Left lung (tissue), 10 donors: Measurements from ENCODE around the gene CACNA1H. TPM values are rescaled to one million over a fixed set of nuclear protein-coding genes. Genes with fewer than 3 reads are reported as not detected.

ENCODE experiments used
- ATAC-seq: fragments of 200-7000 bp; cut with Tn5 transposase; one replicate; pipeline ENCODE4 v1.9.1; 2020; ENCODE audit warnings: moderate library complexity
- DNase-seq, 4 donors: peaks; one replicate each; pipeline ENCODE4 v3.0.0-alpha.2; 2013 to 2020
- H3K27ac ChIP-seq, 2 donors: fragments of 200-600 bp; sonication (generic) in 1 of 2; one replicate each; pipeline versions ENCODE4 v1.5.0 to v1.8.0; 2020 to 2021
- H3K27me3 ChIP-seq, 2 donors: fragments of 200-600 bp; sonication (generic) in 1 of 2; one replicate each; pipeline versions ENCODE4 v1.5.0 to v1.8.0; 2020 to 2021
- H3K36me3 ChIP-seq, 2 donors: fragments of 200-600 bp; sonication (generic) in 1 of 2; one replicate each; pipeline versions ENCODE4 v1.5.0 to v1.8.0; 2020 to 2021
- H3K4me1 ChIP-seq, 2 donors: fragments of 200-600 bp; one replicate each; pipeline ENCODE4 v1.8.0; 2021
- H3K4me3 ChIP-seq, 2 donors: fragments of 200-600 bp; sonication (generic) in 1 of 2; one replicate each; pipeline versions ENCODE4 v1.5.0 to v1.8.0; 2020 to 2021; ENCODE audit warnings: mild to moderate bottlenecking in 1 of 2
- H3K9me3 ChIP-seq, 2 donors: fragments of 200-600 bp; sonication (generic) in 1 of 2; one replicate each; pipeline versions ENCODE4 v1.5.0 to v1.8.0; 2020 to 2021
- intact Hi-C, 2 donors: fragments of 100-400 bp; cut with DNase I; formaldehyde crosslinking; loops; one replicate each; pipeline versions ENCODE4 v1.11.2 to v1.14.2; 2022
- polyA plus RNA-seq, 6 donors: library from polyadenylated mRNA; unstranded; fragments of 120-200 nt; gene quantifications; one replicate each; pipeline ENCODE4 v1.2.1, GENCODE V29; 2013; ENCODE audit not compliant: insufficient read length in 6 of 6
- total RNA-seq, 2 donors: library from RNA; stranded (reverse); fragmentation: NEBNext Ultra II Directional; extraction: Animal tissue kit (Norgen Biotek cat#: 25700); gene quantifications; one replicate each; pipeline ENCODE4 v1.2.1, GENCODE V29; 2021
- TF ChIP-seq, protein P1 (sequence below), 2 donors: fragments of 200-600 bp; sonication (generic) in 1 of 2; IDR thresholded peaks; one replicate each; pipeline versions ENCODE4 v1.5.0 to v1.8.0; 2021; ENCODE audit warnings: antibody characterized with exemption in 2 of 2
- donor health status: DM: no; HTN: yes; CAD: no.
- donor health status: DM: no; HTN: no; CAD: no.

The CACNA1H gene
- total and polyA plus RNA-seq, 8 donors, result 3.4 to 14.0 (median 7.1) TPM

- intact Hi-C loops, result no loop called here
- H3K4me1 ChIP-seq, result no peaks in the 10 kb centered on the region
- no peaks in the 10 kb centered on the region for H3K9me3 ChIP-seq
- no peak overlapping the region for H3K4me3 ChIP-seq
- ATAC-seq (no peak), DNase-seq (no peak)
- H3K27ac ChIP-seq, result no peak overlapping the region
- no peaks in the 10 kb centered on the region for H3K36me3 ChIP-seq
- peaks cover 0 to 32% of the 10 kb centered on the region in 2 donors for H3K27me3 ChIP-seq
- TF ChIP-seq, protein P1, sequence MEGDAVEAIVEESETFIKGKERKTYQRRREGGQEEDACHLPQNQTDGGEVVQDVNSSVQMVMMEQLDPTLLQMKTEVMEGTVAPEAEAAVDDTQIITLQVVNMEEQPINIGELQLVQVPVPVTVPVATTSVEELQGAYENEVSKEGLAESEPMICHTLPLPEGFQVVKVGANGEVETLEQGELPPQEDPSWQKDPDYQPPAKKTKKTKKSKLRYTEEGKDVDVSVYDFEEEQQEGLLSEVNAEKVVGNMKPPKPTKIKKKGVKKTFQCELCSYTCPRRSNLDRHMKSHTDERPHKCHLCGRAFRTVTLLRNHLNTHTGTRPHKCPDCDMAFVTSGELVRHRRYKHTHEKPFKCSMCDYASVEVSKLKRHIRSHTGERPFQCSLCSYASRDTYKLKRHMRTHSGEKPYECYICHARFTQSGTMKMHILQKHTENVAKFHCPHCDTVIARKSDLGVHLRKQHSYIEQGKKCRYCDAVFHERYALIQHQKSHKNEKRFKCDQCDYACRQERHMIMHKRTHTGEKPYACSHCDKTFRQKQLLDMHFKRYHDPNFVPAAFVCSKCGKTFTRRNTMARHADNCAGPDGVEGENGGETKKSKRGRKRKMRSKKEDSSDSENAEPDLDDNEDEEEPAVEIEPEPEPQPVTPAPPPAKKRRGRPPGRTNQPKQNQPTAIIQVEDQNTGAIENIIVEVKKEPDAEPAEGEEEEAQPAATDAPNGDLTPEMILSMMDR (IDR thresholded peaks at IDR 0.05), result no peak
These were observed 58.8 kb downstream of the CACNA1H start for GRCh38 chr16:1211451-1212268.

DNA sequence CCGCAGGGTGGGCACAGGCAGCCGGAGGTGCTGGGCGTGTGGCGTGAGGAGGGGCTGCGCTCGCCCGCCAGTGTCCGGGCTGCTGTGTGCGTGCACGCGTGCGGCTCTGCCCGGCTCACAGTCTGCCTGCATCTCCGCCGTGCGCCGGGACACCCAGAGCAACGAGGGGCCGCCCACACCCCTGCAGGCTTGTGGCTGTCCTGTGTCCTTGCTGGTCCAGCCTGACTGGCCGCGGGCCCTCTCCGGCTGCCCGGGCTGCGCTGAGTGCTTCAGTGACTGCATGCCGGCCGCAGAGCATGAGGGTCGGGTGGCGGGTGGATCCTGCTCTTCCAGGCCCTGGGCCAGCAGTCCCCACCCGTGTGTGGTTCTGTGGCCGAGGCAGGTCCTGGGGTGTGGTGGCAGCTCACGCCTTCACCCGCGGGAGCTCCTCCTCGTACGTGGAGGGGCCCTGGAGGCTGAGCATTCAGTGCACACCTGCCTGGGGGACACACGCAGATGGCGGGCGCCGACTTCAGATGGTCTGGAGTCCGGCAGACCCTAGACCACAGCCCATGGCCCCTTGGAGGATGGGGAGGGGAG is 59.8 kb downstream of the CACNA1H start:
- no peaks in the 10 kb centered on the region for H3K9me3 ChIP-seq
- H3K4me1 ChIP-seq, result no peaks in the 10 kb centered on the region
- intact Hi-C loops, result no loop called here
- no peak overlapping the region for H3K4me3 ChIP-seq
- DNase-seq, result no peak
- H3K27me3 ChIP-seq, result peaks cover 0 to 29% of the 10 kb centered on the region in 2 donors
- ATAC-seq, result no peak
- no peaks in the 10 kb centered on the region for H3K36me3 ChIP-seq
- TF ChIP-seq, protein P1 (IDR thresholded peaks at IDR 0.05), result no peak
- no peak overlapping the region for H3K27ac ChIP-seq

DNA sequence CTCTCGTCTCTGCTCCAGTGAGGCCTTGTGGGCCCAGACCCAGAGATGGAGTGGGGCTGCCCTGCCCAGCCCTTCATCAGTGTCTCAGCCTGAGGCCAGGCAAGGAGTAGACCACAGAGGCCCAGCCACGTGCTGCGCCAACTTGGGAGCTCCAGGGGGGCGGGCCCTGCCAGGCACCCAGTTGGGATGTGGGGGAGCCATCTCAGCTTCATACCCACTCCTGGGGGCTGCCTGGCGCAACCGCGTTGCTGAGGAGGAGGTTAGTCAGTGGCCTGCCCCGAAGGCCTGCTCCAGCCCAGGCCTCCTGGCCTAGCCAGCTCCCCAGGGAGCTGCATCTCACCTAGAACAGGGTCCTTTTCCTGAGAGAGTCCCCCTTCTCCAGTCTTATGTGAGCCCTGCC is 60.3 kb downstream of the CACNA1H start:
- DNase-seq, result no peak
- intact Hi-C loops, result no loop called here
- no peaks in the 10 kb centered on the region for H3K9me3 ChIP-seq
- H3K27ac ChIP-seq, result no peak overlapping the region
- peaks cover 0 to 25% of the 10 kb centered on the region in 2 donors for H3K27me3 ChIP-seq
- no peaks in the 10 kb centered on the region for H3K36me3 ChIP-seq
- TF ChIP-seq, protein P1 (IDR thresholded peaks at IDR 0.05), result no peak
- no peak overlapping the region for H3K4me3 ChIP-seq
- ATAC-seq, result no peak
- no peaks in the 10 kb centered on the region for H3K4me1 ChIP-seq

DNA sequence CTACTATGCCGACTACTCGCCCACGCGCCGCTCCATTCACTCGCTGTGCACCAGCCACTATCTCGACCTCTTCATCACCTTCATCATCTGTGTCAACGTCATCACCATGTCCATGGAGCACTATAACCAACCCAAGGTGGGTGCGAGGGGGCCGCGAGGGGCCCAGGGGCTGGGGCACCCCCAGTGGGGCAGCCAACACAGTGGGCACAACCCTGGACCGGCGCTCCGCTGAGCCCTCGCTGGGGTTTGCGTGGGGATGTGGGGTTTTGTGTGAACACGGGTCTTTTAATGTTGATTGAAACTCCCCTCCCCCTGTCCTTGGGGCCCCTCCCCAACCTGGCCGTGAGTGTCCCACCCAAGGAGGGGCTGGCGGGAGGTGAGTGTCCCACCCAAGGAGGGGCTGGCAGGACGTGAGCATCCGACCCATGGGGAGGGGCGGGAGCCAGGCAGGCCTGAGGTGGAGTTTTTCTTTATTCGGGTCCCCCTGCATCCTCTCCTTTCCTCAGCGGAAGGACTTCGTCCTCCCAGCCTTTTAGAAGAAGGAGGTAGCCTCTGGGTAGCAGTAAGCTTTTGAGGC is 61.0 kb downstream of the CACNA1H start:
- DNase-seq (no peak), ATAC-seq (no peak)
- intact Hi-C loops, result no loop called here
- H3K27ac ChIP-seq, result no peak overlapping the region
- H3K9me3 ChIP-seq, result no peaks in the 10 kb centered on the region
- TF ChIP-seq, protein P1 (IDR thresholded peaks at IDR 0.05), result no peak
- H3K4me1 ChIP-seq, result no peaks in the 10 kb centered on the region
- H3K4me3 ChIP-seq, result no peak overlapping the region
- H3K27me3 ChIP-seq, result peaks cover 0 to 25% of the 10 kb centered on the region in 2 donors
- H3K36me3 ChIP-seq, result no peaks in the 10 kb centered on the region

DNA sequence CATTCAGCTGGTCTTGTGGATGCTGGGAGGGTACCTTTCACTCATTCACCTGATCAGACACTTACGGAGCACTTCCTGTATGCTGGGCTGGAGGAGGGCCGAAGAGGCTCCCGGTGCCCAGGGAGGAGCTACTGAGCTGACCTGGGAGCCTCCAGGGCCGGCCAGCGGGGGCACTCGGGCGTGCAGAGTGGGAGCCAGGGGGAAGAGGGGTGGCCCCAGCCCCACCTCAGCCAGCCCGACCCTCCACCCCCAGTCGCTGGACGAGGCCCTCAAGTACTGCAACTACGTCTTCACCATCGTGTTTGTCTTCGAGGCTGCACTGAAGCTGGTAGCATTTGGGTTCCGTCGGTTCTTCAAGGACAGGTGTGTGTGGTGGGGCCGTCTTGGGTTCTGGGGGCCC is 61.8 kb downstream of the CACNA1H start:
- H3K4me3 ChIP-seq, result no peak overlapping the region
- ATAC-seq (no peak), DNase-seq (no peak)
- H3K27ac ChIP-seq, result no peak overlapping the region
- no peaks in the 10 kb centered on the region for H3K9me3 ChIP-seq
- H3K36me3 ChIP-seq, result no peaks in the 10 kb centered on the region
- no peaks in the 10 kb centered on the region for H3K4me1 ChIP-seq
- intact Hi-C loops, result no loop called here
- peaks cover 0 to 25% of the 10 kb centered on the region in 2 donors for H3K27me3 ChIP-seq
- TF ChIP-seq, protein P1 (IDR thresholded peaks at IDR 0.05), result no peak
